Astrocyte (in vitro differentiated cells and primary cell): ENCODE data around the gene TIRAP. TPM values are rescaled to one million over a fixed set of nuclear protein-coding genes. Genes with fewer than 3 reads are reported as not detected.

Experiments
- DNase-seq: peaks from one replicate; pipeline ENCODE4 v3.0.0-alpha.2; 2010; ENCODE audit warnings: low read depth
- FAIRE-seq: peaks from 2 replicates; lab custom pipeline; 2011; peaks lifted over from hg19 to GRCh38; lab: Jason Lieb, UNC
- H2AFZ ChIP-seq: 2 replicates; pipeline ENCODE4 v1.6.0; 2012; ENCODE audit warnings: low read depth, low read length, inconsistent platforms
- H3K27ac ChIP-seq: 2 replicates; pipeline ENCODE4 v1.5.1; 2011; ENCODE audit warnings: low read depth, low read length, inconsistent platforms
- H3K27me3 ChIP-seq: 2 replicates; pipeline ENCODE4 v1.6.0; 2011; ENCODE audit warnings: low read length, inconsistent platforms; ENCODE audit not compliant: insufficient read depth
- H3K36me3 ChIP-seq: 2 replicates; pipeline ENCODE4 v1.5.1; 2011; ENCODE audit warnings: low read length, inconsistent platforms; ENCODE audit not compliant: insufficient read depth
- H3K4me1 ChIP-seq: 2 replicates; pipeline ENCODE4 v1.5.1; 2011; ENCODE audit warnings: low read length, inconsistent platforms; ENCODE audit not compliant: insufficient read depth
- H3K4me2 ChIP-seq: 2 replicates; pipeline ENCODE4 v1.6.0; 2012; ENCODE audit warnings: low read length, inconsistent platforms
- H3K4me3 ChIP-seq: 2 replicates; pipeline ENCODE4 v1.5.1; 2011; ENCODE audit warnings: low read depth, mild to moderate bottlenecking, low read length, inconsistent platforms; ENCODE audit not compliant: insufficient read depth
- H3K79me2 ChIP-seq: 2 replicates; pipeline ENCODE4 v1.6.0; 2012; ENCODE audit warnings: mild to moderate bottlenecking, low read length, inconsistent platforms; ENCODE audit not compliant: insufficient read depth
- H3K9ac ChIP-seq: 2 replicates; pipeline ENCODE4 v1.6.0; 2012; ENCODE audit warnings: mild to moderate bottlenecking, low read length, inconsistent platforms
- H3K9me3 ChIP-seq: 2 replicates; pipeline ENCODE4 v1.5.1; 2012; ENCODE audit warnings: low read depth, mild to moderate bottlenecking, low read length, inconsistent platforms; ENCODE audit not compliant: insufficient read depth
- H4K20me1 ChIP-seq: 2 replicates; pipeline ENCODE4 v1.6.0; 2012; ENCODE audit warnings: low read length, inconsistent platforms; ENCODE audit not compliant: insufficient read depth
- H3K27ac Mint-ChIP-seq: one replicate; pipeline ENCODE4 v1.8.0; 2021; ENCODE audit warnings: mild to moderate bottlenecking, mixed read lengths; ENCODE audit not compliant: unreplicated experiment
- H3K27me3 Mint-ChIP-seq: one replicate; pipeline ENCODE4 v1.8.0; 2021; ENCODE audit warnings: low read depth, mixed read lengths; ENCODE audit not compliant: unreplicated experiment
- H3K36me3 Mint-ChIP-seq: one replicate; pipeline ENCODE4 v1.8.0; 2021; ENCODE audit warnings: low read depth, mixed read lengths; ENCODE audit not compliant: unreplicated experiment
- H3K4me1 Mint-ChIP-seq: one replicate; pipeline ENCODE4 v1.8.0; 2021; ENCODE audit warnings: low read depth, mixed read lengths; ENCODE audit not compliant: unreplicated experiment
- H3K4me3 Mint-ChIP-seq: one replicate; pipeline ENCODE4 v1.8.0; 2021; ENCODE audit warnings: mild to moderate bottlenecking, moderate library complexity, mixed read lengths; ENCODE audit not compliant: unreplicated experiment
- H3K9me3 Mint-ChIP-seq: one replicate; pipeline ENCODE4 v1.8.0; 2021; ENCODE audit warnings: mild to moderate bottlenecking, mixed read lengths; ENCODE audit not compliant: unreplicated experiment
- CTCF ChIP-seq: IDR thresholded peaks from 2 replicates; pipeline ENCODE4 v1.5.1; 2011; ENCODE audit warnings: low read depth, mild to moderate bottlenecking, inconsistent platforms, low read length, moderate library complexity; ENCODE audit not compliant: insufficient read depth
- EZH2 ChIP-seq: IDR thresholded peaks from 2 replicates; pipeline ENCODE4 v1.6.1; 2012; ENCODE audit warnings: mild to moderate bottlenecking, low read length, inconsistent platforms; ENCODE audit not compliant: insufficient read depth
- total RNA-seq: library from RNA; stranded (reverse); gene quantifications from 2 replicates; pipeline ENCODE4 v1.2.1, GENCODE V29; 2021

Gene TIRAP
- total RNA-seq, 1 donor from 2014 or later: 6.6 TPM

- peaks cover 8% of the 10 kb centered on the region for H4K20me1 ChIP-seq
- peak overlapping the region; percentile 9 for H3K4me2 ChIP-seq
- H3K79me2 ChIP-seq: peaks cover 7% of the 10 kb centered on the region
- no peaks in the 10 kb centered on the region for H3K9me3 ChIP-seq
- peaks cover 4% of the 10 kb centered on the region for H3K36me3 Mint-ChIP-seq
- no peak overlapping the region for H3K27ac Mint-ChIP-seq
- no peaks in the 10 kb centered on the region for H3K27me3 Mint-ChIP-seq
- TF ChIP-seq EZH2: no peak
- no peak for TF ChIP-seq CTCF
- no peaks in the 10 kb centered on the region for H3K36me3 ChIP-seq
- H3K4me3 ChIP-seq: no peak overlapping the region
- H3K9me3 Mint-ChIP-seq: peaks cover 2% of the 10 kb centered on the region
- H3K27me3 ChIP-seq: no peaks in the 10 kb centered on the region
- H3K4me3 Mint-ChIP-seq: no peak overlapping the region
- H3K4me1 ChIP-seq: peaks cover 19% of the 10 kb centered on the region
- H3K4me1 Mint-ChIP-seq: peaks cover 8% of the 10 kb centered on the region
- H3K27ac ChIP-seq: no peak overlapping the region
- peak; percentile 67 for FAIRE-seq
- no peak overlapping the region for H2AFZ ChIP-seq
- peak; percentile 93 for DNase-seq
- H3K9ac ChIP-seq: no peak overlapping the region
Measured at GRCh38 chr11:126284829-126285228, 1.9 kb downstream of the TIRAP start.

- Mint-ChIP-seq H3K4me3 (no peak overlapping the region), H3K27me3 (no peaks in the 10 kb centered on the region), H3K27ac (no peak overlapping the region), H3K4me1 (peaks cover 8% of the 10 kb centered on the region), H3K36me3 (peaks cover 10% of the 10 kb centered on the region), H3K9me3 (no peaks in the 10 kb centered on the region)
- H3K9me3 ChIP-seq: no peaks in the 10 kb centered on the region
- TF ChIP-seq CTCF (no peak), EZH2 (no peak)
- no peak overlapping the region for H3K4me2 ChIP-seq
- peaks cover 13% of the 10 kb centered on the region for H4K20me1 ChIP-seq
- DNase-seq (no peak), FAIRE-seq (no peak)
- H3K9ac ChIP-seq: no peak overlapping the region
- H3K79me2 ChIP-seq: peaks cover 7% of the 10 kb centered on the region
- H3K27ac ChIP-seq: no peak overlapping the region
- no peak overlapping the region for H3K4me3 ChIP-seq
- H3K4me1 ChIP-seq: peaks cover 11% of the 10 kb centered on the region
- no peak overlapping the region for H2AFZ ChIP-seq
- no peaks in the 10 kb centered on the region for H3K27me3 ChIP-seq
- peaks cover 10% of the 10 kb centered on the region for H3K36me3 ChIP-seq
Measured at GRCh38 chr11:126288237-126288636, 5.3 kb downstream of the TIRAP start.

- Histone ChIP-seq H4K20me1 (peaks cover 12% of the 10 kb centered on the region), H3K4me3 (no peak overlapping the region), H3K36me3 (peaks cover 10% of the 10 kb centered on the region), H3K79me2 (peaks cover 5% of the 10 kb centered on the region), H3K4me1 (no peaks in the 10 kb centered on the region), H3K27me3 (no peaks in the 10 kb centered on the region), H3K4me2 (no peak overlapping the region), H3K9ac (no peak overlapping the region), H3K27ac (no peak overlapping the region), H2AFZ (no peak overlapping the region), H3K9me3 (no peaks in the 10 kb centered on the region)
- Mint-ChIP-seq H3K4me1 (no peaks in the 10 kb centered on the region), H3K27me3 (no peaks in the 10 kb centered on the region), H3K4me3 (no peak overlapping the region), H3K27ac (no peak overlapping the region), H3K36me3 (peaks cover 14% of the 10 kb centered on the region), H3K9me3 (no peaks in the 10 kb centered on the region)
- TF ChIP-seq CTCF: no peak
- TF ChIP-seq EZH2: no peak
- FAIRE-seq (no peak), DNase-seq (no peak)
Measured at GRCh38 chr11:126290887-126291286, 8.0 kb downstream of the TIRAP start.
